Measurements from ENCODE around the gene RIPOR2. TPM values are rescaled to one million over a fixed set of nuclear protein-coding genes. Genes with fewer than 3 reads are reported as not detected.

RIPOR2 gene
- polyA plus RNA-seq, 3 donors = 154 to 181 (median 179) TPM

DNA sequence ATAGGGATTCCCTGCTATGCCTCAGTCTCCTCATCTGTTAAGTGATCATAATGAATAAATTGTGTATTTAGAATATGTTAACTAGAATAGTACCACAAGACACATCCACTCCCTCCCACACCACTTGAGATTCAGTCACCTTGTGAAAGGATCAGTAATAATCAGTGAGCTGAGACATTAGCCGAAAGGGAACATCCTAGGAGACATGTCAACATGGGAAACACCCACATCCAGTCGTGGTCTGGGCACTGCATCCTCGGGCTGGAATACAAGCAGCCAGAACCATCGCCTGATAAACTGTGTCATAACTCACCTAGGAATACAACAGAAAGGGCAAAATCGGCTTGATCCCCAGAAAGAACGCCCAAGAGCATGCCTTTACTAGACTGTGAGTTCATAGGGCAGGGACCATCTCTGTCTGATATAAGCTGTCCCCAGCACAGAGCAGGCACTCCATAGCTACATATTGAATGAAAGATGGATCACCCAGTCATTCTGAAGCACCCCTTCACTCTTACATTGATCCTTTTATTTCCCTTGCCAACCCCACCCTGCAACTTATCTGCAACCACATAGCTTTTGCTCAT lies 23.9 kb downstream of the RIPOR2 start:
- Histone ChIP-seq H3K36me3 (replicated peaks in 1 of 2; ENCODE audit: control insufficient read depth in 1 of 2, insufficient read depth in 2 of 2, low read length in 2 of 2) (peaks cover 19 to 58% of the 10 kb centered on the region in 2 donors), H2AFZ (ENCODE audit: insufficient read depth, low read depth, low read length, poor library complexity, severe bottlenecking) (no peak overlapping the region), H4K20me1 (ENCODE audit: insufficient read depth, low read length) (peaks cover 100% of the 10 kb centered on the region), H3K79me2 (ENCODE audit: insufficient read depth, low read length) (peaks cover 100% of the 10 kb centered on the region), H3K4me2 (replicated peaks; ENCODE audit: extremely low read depth, low read length, poor library complexity, severe bottlenecking) (peak overlapping the region; percentile 74), H3K4me1 (ENCODE audit: control insufficient read depth in 1 of 2, insufficient read depth in 2 of 2, low read length in 2 of 2) (peaks cover 68 to 72% of the 10 kb centered on the region in 2 donors), H3K4me3 (replicated peaks in 1 of 3; ENCODE audit: low read depth in 2 of 3, low read length in 3 of 3) (peak overlapping the region; percentile 32 to 76 (median 58)), H3K9me3 (replicated peaks in 1 of 2; ENCODE audit: control insufficient read depth in 1 of 2, insufficient read depth in 1 of 2, low read length in 2 of 2) (no peaks in the 10 kb centered on the region), H3K27ac (ENCODE audit: low read depth in 1 of 2, low read length in 2 of 2) (peak overlapping the region in 1 of 2 donors; percentile 71), H3K9ac (ENCODE audit: insufficient read depth, low read length, poor library complexity, severe bottlenecking) (peak overlapping the region; percentile 66), H3K27me3 (ENCODE audit: control insufficient read depth in 2 of 2, insufficient read depth in 2 of 2, low read length in 2 of 2) (no peaks in the 10 kb centered on the region)
- Mint-ChIP-seq H3K27me3 (ENCODE audit: low read depth in 3 of 3) (peaks cover 0 to 1% (median 0%) of the 10 kb centered on the region in 3 donors), H3K27ac (peak overlapping the region; percentile 83 to 92 (median 88)), H3K9me3 (peaks cover 0 to 2% (median 0%) of the 10 kb centered on the region in 7 donors), H3K36me3 (peaks cover 67 to 77% of the 10 kb centered on the region in 2 donors), H3K4me3 (peak overlapping the region; percentile 88 to 96), H3K4me1 (peaks cover 93% of the 10 kb centered on the region)
- DNase-seq = no peak
- intact Hi-C loops (cut with micrococcal nuclease) = no loop called here
- WGBS (ENCODE audit: insufficient coverage) = 80% methylated on average over 4 of the region's 6 CpGs
- no peak for TF ChIP-seq CTCF (IDR thresholded peaks at IDR 0.05)

DNA sequence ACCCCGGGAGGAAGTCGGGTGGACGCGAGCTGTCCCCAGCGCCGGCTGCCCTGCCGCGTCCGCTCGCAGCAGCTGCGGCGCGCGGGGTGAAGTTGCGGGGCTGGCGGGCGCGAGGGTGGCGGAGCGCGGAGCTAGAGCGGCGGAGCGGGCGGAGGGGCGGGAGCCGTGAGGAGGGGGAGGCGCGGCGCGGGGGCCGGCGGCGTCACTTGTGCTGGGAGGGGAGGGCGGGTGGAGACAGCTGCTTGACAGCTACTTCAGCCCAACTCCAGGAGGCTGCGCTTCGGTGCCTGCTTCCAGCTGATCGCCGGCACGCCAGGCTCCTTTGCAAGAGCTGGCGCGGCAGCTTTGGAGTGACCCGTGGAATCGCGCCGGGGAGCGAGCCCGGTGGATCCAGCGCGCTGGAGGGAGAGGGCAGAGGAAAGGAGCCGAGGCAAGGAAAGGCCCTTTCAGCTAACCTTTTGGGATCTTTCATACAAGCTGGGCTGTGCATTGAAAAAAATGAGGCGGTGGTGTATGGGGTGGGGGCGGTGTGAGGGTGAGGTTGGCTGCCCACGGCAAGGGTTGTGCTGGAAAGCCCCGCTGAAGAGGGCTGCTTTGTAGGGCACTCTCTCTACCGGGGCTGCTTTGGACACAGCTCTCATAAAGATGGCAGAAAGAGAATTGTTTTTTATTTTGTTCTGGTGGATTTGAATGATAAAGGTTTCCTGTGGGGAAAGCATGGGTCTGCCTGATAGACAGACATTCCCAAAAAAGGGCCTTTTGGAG lies 24.6 kb downstream of the RIPOR2 start:
- H3K9me3 ChIP-seq (replicated peaks in 1 of 2; ENCODE audit: control insufficient read depth in 1 of 2, insufficient read depth in 1 of 2, low read length in 2 of 2) = no peaks in the 10 kb centered on the region
- peaks cover 75 to 80% of the 10 kb centered on the region in 2 donors for H3K4me1 ChIP-seq (ENCODE audit: control insufficient read depth in 1 of 2, insufficient read depth in 2 of 2, low read length in 2 of 2)
- H3K4me3 ChIP-seq (replicated peaks in 1 of 3; ENCODE audit: low read depth in 2 of 3, low read length in 3 of 3) = peak overlapping the region; percentile 32 to 76 (median 58)
- peaks cover 18 to 59% of the 10 kb centered on the region in 2 donors for H3K36me3 ChIP-seq (replicated peaks in 1 of 2; ENCODE audit: control insufficient read depth in 1 of 2, insufficient read depth in 2 of 2, low read length in 2 of 2)
- H3K79me2 ChIP-seq (ENCODE audit: insufficient read depth, low read length) = peaks cover 100% of the 10 kb centered on the region
- peak overlapping the region; percentile 69 to 71 for H3K27ac ChIP-seq (ENCODE audit: low read depth in 1 of 2, low read length in 2 of 2)
- 1% methylated on average over 42 of the region's 56 CpGs for WGBS (ENCODE audit: insufficient coverage)
- peak overlapping the region; percentile 84 to 95 (median 92) for H3K27ac Mint-ChIP-seq
- no peak for TF ChIP-seq CTCF (IDR thresholded peaks at IDR 0.05)
- H2AFZ ChIP-seq (ENCODE audit: insufficient read depth, low read depth, low read length, poor library complexity, severe bottlenecking) = no peak overlapping the region
- H3K9me3 Mint-ChIP-seq = peaks cover 0 to 2% (median 0%) of the 10 kb centered on the region in 7 donors
- intact Hi-C loops (cut with micrococcal nuclease) = no loop called here
- peaks cover 68 to 78% of the 10 kb centered on the region in 2 donors for H3K36me3 Mint-ChIP-seq
- peaks cover 0 to 1% (median 0%) of the 10 kb centered on the region in 3 donors for H3K27me3 Mint-ChIP-seq (ENCODE audit: low read depth in 3 of 3)
- H3K4me1 Mint-ChIP-seq = peaks cover 97% of the 10 kb centered on the region
- peak overlapping the region; percentile 88 to 96 for H3K4me3 Mint-ChIP-seq
- no peaks in the 10 kb centered on the region for H3K27me3 ChIP-seq (ENCODE audit: control insufficient read depth in 2 of 2, insufficient read depth in 2 of 2, low read length in 2 of 2)
- DNase-seq = peak; percentile 27 to 46 (median 32)
- H4K20me1 ChIP-seq (ENCODE audit: insufficient read depth, low read length) = peaks cover 100% of the 10 kb centered on the region
- H3K4me2 ChIP-seq (replicated peaks; ENCODE audit: extremely low read depth, low read length, poor library complexity, severe bottlenecking) = peak overlapping the region; percentile 74
- peak overlapping the region; percentile 66 for H3K9ac ChIP-seq (ENCODE audit: insufficient read depth, low read length, poor library complexity, severe bottlenecking)

All from CD14-positive monocyte (primary cell).